ENCODE measurements around the gene USP15. TPM values are rescaled to one million over a fixed set of nuclear protein-coding genes. Genes with fewer than 3 reads are reported as not detected.

Gene USP15
- polyA plus RNA-seq, 1 experiment, result 21.9 TPM

GRCh38 chr12:62270384-62270783 is 10.2 kb downstream of the USP15 start:
- Histone ChIP-seq H3K36me3 (ENCODE audit: control insufficient read depth, insufficient read depth, low read length) (no peaks in the 10 kb centered on the region), H3K27me3 (ENCODE audit: control insufficient read depth, insufficient read depth, low read length) (no peaks in the 10 kb centered on the region), H3K4me3 (ENCODE audit: low read depth, low read length) (no peak overlapping the region)
- CTCF ChIA-PET, result no interaction called here
- DNase-seq (ENCODE audit: low read depth), result no peak
- POLR2A ChIA-PET, result no interaction called here
- TF ChIP-seq CTCF (IDR thresholded peaks at IDR 0.05; ENCODE audit: insufficient read depth, low read depth, low read length), result no peak

- POLR2A ChIA-PET, result no interaction called here
- H3K27me3 ChIP-seq (ENCODE audit: control insufficient read depth, insufficient read depth, low read length), result no peaks in the 10 kb centered on the region
- TF ChIP-seq CTCF (IDR thresholded peaks at IDR 0.05; ENCODE audit: insufficient read depth, low read depth, low read length), result no peak
- no peak for DNase-seq (ENCODE audit: low read depth)
- H3K36me3 ChIP-seq (ENCODE audit: control insufficient read depth, insufficient read depth, low read length), result no peaks in the 10 kb centered on the region
- CTCF ChIA-PET, result no interaction called here
- no peak overlapping the region for H3K4me3 ChIP-seq (ENCODE audit: low read depth, low read length)
These were observed 10.7 kb downstream of the USP15 start for GRCh38 chr12:62270872-62271271.

GRCh38 chr12:62272936-62273552 is 12.8 kb downstream of the USP15 start:
- Histone ChIP-seq H3K27me3 (ENCODE audit: control insufficient read depth, insufficient read depth, low read length) (no peaks in the 10 kb centered on the region), H3K4me3 (ENCODE audit: low read depth, low read length) (no peak overlapping the region), H3K36me3 (ENCODE audit: control insufficient read depth, insufficient read depth, low read length) (no peaks in the 10 kb centered on the region)
- no peak for DNase-seq (ENCODE audit: low read depth)
- no peak for TF ChIP-seq CTCF (IDR thresholded peaks at IDR 0.05; ENCODE audit: insufficient read depth, low read depth, low read length)
- POLR2A ChIA-PET, result no interaction called here
- CTCF ChIA-PET, result no interaction called here

GRCh38 chr12:62273724-62274380 is 13.6 kb downstream of the USP15 start:
- CTCF ChIA-PET, result interaction anchor here (0.5 kb wide), 1 partner anchor 1782 kb away, joined by 3 read pairs; no protein-coding TSS in a partner anchor
- Histone ChIP-seq H3K4me3 (ENCODE audit: low read depth, low read length) (no peak overlapping the region), H3K36me3 (ENCODE audit: control insufficient read depth, insufficient read depth, low read length) (no peaks in the 10 kb centered on the region), H3K27me3 (ENCODE audit: control insufficient read depth, insufficient read depth, low read length) (no peaks in the 10 kb centered on the region)
- no peak for TF ChIP-seq CTCF (IDR thresholded peaks at IDR 0.05; ENCODE audit: insufficient read depth, low read depth, low read length)
- no peak for DNase-seq (ENCODE audit: low read depth)
- POLR2A ChIA-PET, result no interaction called here

DNA sequence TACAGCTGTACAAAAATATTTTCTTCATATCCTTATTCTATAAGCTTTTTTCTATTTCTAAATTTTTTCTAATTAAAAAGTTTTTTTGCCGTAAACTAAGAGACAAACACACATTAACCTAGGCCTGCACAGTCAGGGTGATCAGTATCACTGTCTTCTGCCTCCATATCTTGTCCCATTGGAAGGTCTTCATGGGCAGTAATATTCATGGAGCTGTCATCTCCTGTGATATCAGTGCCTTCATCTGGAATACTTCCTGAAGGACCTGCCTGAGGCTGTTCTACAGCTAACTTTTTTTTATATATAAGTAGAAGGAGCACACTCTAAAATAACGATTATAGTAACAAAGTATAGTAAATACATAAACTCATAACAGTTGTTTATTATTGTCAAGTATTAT is 17.8 kb downstream of the USP15 start:
- no peak for TF ChIP-seq CTCF (IDR thresholded peaks at IDR 0.05; ENCODE audit: insufficient read depth, low read depth, low read length)
- ChIA-PET CTCF (interaction anchor here (0.6 kb wide), 1 partner anchor 1201 kb away, joined by 3 read pairs; no protein-coding TSS in a partner anchor), POLR2A (no interaction called here)
- no peaks in the 10 kb centered on the region for H3K36me3 ChIP-seq (ENCODE audit: control insufficient read depth, insufficient read depth, low read length)
- no peak overlapping the region for H3K4me3 ChIP-seq (ENCODE audit: low read depth, low read length)
- H3K27me3 ChIP-seq (ENCODE audit: control insufficient read depth, insufficient read depth, low read length), result no peaks in the 10 kb centered on the region
- DNase-seq (ENCODE audit: low read depth), result no peak
